Measurements from ENCODE around the gene CNNM3. TPM values are rescaled to one million over a fixed set of nuclear protein-coding genes. Genes with fewer than 3 reads are reported as not detected.

Gene CNNM3
- 5.8 and 8.1 TPM in 2 replicates for total RNA-seq

DNA sequence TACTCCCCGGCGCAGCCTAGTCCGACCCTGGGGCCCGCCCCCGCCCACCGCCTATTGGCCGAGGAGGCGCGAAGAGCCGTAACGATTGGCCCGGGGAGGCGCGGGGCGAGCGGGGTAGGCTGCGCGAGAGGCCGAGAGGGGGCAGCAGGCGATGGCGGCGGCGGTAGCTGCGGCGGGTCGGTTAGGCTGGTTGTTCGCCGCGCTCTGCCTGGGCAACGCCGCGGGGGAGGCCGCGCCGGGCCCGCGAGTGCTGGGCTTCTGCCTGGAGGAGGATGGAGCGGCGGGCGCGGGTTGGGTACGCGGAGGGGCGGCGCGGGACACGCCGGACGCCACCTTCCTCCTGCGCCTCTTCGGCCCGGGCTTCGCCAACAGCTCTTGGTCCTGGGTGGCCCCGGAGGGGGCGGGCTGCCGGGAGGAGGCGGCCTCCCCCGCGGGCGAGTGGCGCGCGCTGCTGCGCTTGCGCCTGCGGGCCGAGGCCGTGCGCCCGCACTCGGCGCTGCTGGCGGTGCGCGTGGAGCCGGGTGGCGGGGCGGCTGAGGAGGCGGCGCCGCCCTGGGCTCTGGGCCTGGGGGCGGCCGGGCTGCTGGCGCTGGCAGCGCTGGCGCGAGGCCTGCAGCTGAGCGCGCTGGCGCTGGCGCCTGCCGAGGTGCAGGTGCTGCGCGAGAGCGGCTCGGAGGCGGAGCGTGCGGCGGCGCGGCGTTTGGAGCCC lies at the start of gene CNNM3:
TSS of gene CNNM3 (plus strand) at position 142 of the 709 bp plus-strand sequence. CDS start at position 152, 10 bp downstream.

DNA sequence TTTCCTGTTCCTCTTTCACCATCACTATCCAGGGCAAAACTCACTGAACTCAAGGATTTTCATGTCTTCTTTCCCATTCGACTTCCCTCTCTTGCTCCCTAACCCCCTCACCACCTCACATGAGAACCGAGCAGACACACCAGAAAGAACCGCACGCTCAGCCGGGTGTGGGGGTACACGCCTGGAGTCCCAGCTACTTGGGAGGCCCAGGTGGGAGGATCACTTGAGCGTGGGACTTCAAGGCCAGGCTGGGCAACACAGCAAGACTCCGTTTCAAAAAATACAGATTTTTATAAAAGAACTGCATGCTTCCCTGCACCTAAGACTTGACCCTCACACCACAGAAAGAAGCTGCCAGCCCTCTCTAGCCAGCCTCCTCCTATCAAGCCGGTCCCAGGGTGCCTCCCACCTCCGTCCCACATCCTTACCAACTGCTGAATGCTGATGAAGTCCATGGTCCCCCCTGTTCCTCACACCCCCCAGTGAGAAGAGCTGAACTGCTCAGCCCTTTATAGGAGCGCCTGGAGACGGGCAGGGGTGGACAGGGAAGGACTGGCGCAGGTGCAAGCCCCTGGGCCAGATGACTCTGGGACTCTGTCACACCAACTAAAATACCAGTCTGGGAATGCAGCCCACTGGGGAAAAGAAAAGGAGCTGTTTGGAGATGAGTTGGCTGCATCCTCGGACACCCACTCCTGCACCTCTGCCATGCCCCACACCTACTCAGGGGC lies 27.6 kb downstream of the CNNM3 start, which contains the start of gene ANKRD23:
TSS of gene ANKRD23 (minus strand) at position 484 of the 731 bp plus-strand sequence. CDS start at position 455, 29 bp downstream.

DNA sequence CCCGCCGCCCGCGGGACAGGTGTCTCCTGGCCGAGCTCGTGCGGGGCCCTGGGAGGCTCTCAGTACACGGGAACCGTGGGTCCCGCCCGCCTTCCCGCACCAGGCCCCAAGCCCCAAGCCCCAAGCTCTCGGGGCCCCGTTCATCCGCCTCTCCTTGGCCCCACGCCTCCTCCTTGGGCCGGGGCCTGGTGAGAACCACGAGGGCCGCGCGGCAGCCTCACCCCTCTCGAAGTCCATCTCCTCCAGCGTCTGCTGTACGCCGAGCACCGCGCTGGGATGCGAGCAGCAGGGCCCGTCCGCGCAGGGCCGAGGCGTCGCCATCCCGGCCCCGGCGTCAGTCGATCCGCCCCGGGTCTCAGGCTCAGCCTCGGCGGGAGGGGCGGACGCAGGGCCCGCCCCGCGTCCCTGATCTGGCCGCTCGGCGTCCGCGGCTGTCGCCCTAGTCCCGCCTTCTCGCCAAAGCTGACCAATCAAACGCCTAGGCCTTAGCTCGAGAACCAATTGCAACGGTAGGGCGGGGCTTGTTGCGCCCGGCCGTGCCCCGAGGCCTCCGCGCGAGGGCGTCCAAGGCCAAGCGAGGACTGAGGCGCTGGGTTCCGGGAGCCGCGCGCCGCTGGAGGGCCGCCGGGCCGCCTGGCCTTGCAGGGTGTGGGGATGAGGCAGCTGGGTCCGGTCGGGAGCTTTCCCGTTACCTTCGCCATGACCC lies 41.8 kb downstream of the CNNM3 start, which contains the start of gene ANKRD39:
TSS of gene ANKRD39 (minus strand) at position 350 of the 706 bp plus-strand sequence. CDS start at position 321, 29 bp downstream.

GRCh38 chr2:96869822-96870625 lies 54.0 kb downstream of the CNNM3 start, which contains the start of gene SEMA4C:
Gene SEMA4C, minus strand, starts transcription at chr2:96870080. Its CDS starts 2,194 bp downstream, at chr2:96867886.

Other genes starting within 250 kb of the CNNM3 start
- 47.0 and 47.5 TPM in 2 replicates for gene KANSL3, start 178.0 kb upstream of the CNNM3 start, total RNA-seq
- gene FER1L5, start 173.5 kb upstream of the CNNM3 start, total RNA-seq, result 1.5 and 1.6 TPM in 2 replicates
- 24.0 and 33.0 TPM in 2 replicates for gene LMAN2L, start 76.2 kb upstream of the CNNM3 start, total RNA-seq
- 5.4 and 5.6 TPM in 2 replicates for gene CNNM4, start 55.4 kb upstream of the CNNM3 start, total RNA-seq
- 2.0 and 2.4 TPM in 2 replicates for gene ANKRD23, start 27.8 kb downstream of the CNNM3 start, total RNA-seq
- gene ANKRD39, start 41.7 kb downstream of the CNNM3 start, total RNA-seq, result 11.0 and 11.7 TPM in 2 replicates
- 24.3 and 27.5 TPM in 2 replicates for gene SEMA4C, start 53.8 kb downstream of the CNNM3 start, total RNA-seq
- gene FAM178B, start 170.3 kb downstream of the CNNM3 start, total RNA-seq, result not detected in 2 replicates

Measured in uterine smooth muscle cell (primary cell).